Endodermal cell (in vitro differentiated cells): ENCODE measurements around the gene CHMP4B. TPM values are rescaled to one million over a fixed set of nuclear protein-coding genes. Genes with fewer than 3 reads are reported as not detected.
A peak's percentile ranks its signal among the peaks of the same experiment; 100 is the strongest.

Source experiments
- DNase-seq: peaks from one replicate; pipeline ENCODE4 v3.0.0-alpha.2; 2017
- H3K27ac ChIP-seq: 2 replicates; pipeline ENCODE4 v1.5.1; 2013; ENCODE audit warnings: mild to moderate bottlenecking, low read depth, low read length, moderate library complexity
- H3K27me3 ChIP-seq: 2 replicates; pipeline ENCODE4 v1.6.1; 2013; ENCODE audit warnings: mild to moderate bottlenecking, low read length, moderate library complexity; ENCODE audit not compliant: insufficient read depth, control insufficient read depth, poor library complexity, severe bottlenecking
- H3K36me3 ChIP-seq: 2 replicates; pipeline ENCODE4 v1.7.0; 2013; ENCODE audit warnings: mild to moderate bottlenecking, low read length, moderate library complexity; ENCODE audit not compliant: control insufficient read depth, insufficient read depth
- H3K4me1 ChIP-seq: one replicate; pipeline ENCODE4 v1.7.0; 2013; ENCODE audit warnings: low read length; ENCODE audit not compliant: control insufficient read depth, insufficient read depth
- H3K4me3 ChIP-seq: 2 replicates; pipeline ENCODE4 v1.5.1; 2013; ENCODE audit warnings: mild to moderate bottlenecking, low read length, moderate library complexity
- H3K9ac ChIP-seq: 2 replicates; pipeline ENCODE4 v1.6.1; 2013; ENCODE audit warnings: mild to moderate bottlenecking, low read length, moderate library complexity; ENCODE audit not compliant: poor library complexity, severe bottlenecking; ENCODE audit errors: extremely low read depth
- H3K9me3 ChIP-seq: 2 replicates; pipeline ENCODE4 v1.6.1; 2013; ENCODE audit warnings: mild to moderate bottlenecking, low read length, moderate library complexity; ENCODE audit not compliant: control insufficient read depth
- H3K27ac Mint-ChIP-seq: 2 replicates; pipeline ENCODE4 v1.8.0; 2020; ENCODE audit warnings: mixed read lengths
- H3K27me3 Mint-ChIP-seq: 2 replicates; pipeline ENCODE4 v1.8.0; 2021; ENCODE audit warnings: mild to moderate bottlenecking, mixed read lengths; ENCODE audit not compliant: insufficient read depth
- H3K36me3 Mint-ChIP-seq: 2 replicates; pipeline ENCODE4 v1.8.0; 2020; ENCODE audit warnings: low read depth, mixed read lengths
- H3K4me1 Mint-ChIP-seq: 2 replicates; pipeline ENCODE4 v1.8.0; 2020; ENCODE audit warnings: mixed read lengths
- H3K4me3 Mint-ChIP-seq: 2 replicates; pipeline ENCODE4 v1.8.0; 2020; ENCODE audit warnings: mild to moderate bottlenecking, moderate library complexity, mixed read lengths
- H3K9me3 Mint-ChIP-seq: 2 replicates; pipeline ENCODE4 v1.8.0; 2020; ENCODE audit warnings: mild to moderate bottlenecking, mixed read lengths
- CTCF ChIP-seq: fragments of 200-600 bp; sonication (generic); conservative IDR thresholded peaks from 2 replicates; pipeline ENCODE4 v1.5.0; 2021; ENCODE audit warnings: antibody characterized with exemption, mild to moderate bottlenecking
- WGBS, 2 experiments: methylation state at CpG; one replicate each; pipeline versions ENCODE4 v1.1.5 to v1.1.7; 2013; ENCODE audit warnings: missing lambda C conversion rate in 2 of 2, mixed read lengths in 1 of 2; ENCODE audit not compliant: insufficient coverage in 1 of 2, insufficient read length in 1 of 2; 5-methylcytosine and 5-hydroxymethylcytosine counted together
- total RNA-seq, 2 donors: library from RNA; stranded (reverse); fragmentation: NEBNext Ultra II Directional in 1 of 2; extraction: Animal tissue kit (Norgen Biotek cat#: 25700) in 1 of 2; gene quantifications; 2 replicates in 1 of 2; 3 replicates in 1 of 2; pipeline ENCODE4 v1.2.1, GENCODE V29; 2021

Gene CHMP4B
- total RNA-seq, 2 donors from 2014 or later: 81.5 to 116 TPM

GRCh38 chr20:33828326-33828844 is 17.2 kb downstream of the CHMP4B start:
- Histone ChIP-seq H3K4me3 (no peak overlapping the region), H3K9ac (no peak overlapping the region), H3K27me3 (no peaks in the 10 kb centered on the region), H3K36me3 (peaks cover 3% of the 10 kb centered on the region), H3K4me1 (peaks cover 38% of the 10 kb centered on the region), H3K27ac (no peak overlapping the region), H3K9me3 (no peaks in the 10 kb centered on the region)
- Mint-ChIP-seq H3K4me1 (peaks cover 80% of the 10 kb centered on the region), H3K27me3 (no peaks in the 10 kb centered on the region), H3K9me3 (no peaks in the 10 kb centered on the region), H3K27ac (peak overlapping the region; percentile 56), H3K4me3 (no peak overlapping the region), H3K36me3 (peaks cover 18% of the 10 kb centered on the region)
- WGBS, 2 experiments: 91 to 97% methylated on average over 4 to 7 of the region's 9 CpGs
- no peak for TF ChIP-seq CTCF
- DNase-seq: no peak

- peaks cover 22% of the 10 kb centered on the region for H3K36me3 Mint-ChIP-seq
- peaks cover 84% of the 10 kb centered on the region for H3K4me1 Mint-ChIP-seq
- no peak overlapping the region for H3K9ac ChIP-seq
- no peaks in the 10 kb centered on the region for H3K36me3 ChIP-seq
- no peaks in the 10 kb centered on the region for H3K9me3 Mint-ChIP-seq
- 86 to 93% methylated on average over 1 to 3 of the region's 3 CpGs for WGBS, 2 experiments
- DNase-seq: no peak
- no peaks in the 10 kb centered on the region for H3K27me3 Mint-ChIP-seq
- H3K9me3 ChIP-seq: no peaks in the 10 kb centered on the region
- peaks cover 35% of the 10 kb centered on the region for H3K4me1 ChIP-seq
- no peaks in the 10 kb centered on the region for H3K27me3 ChIP-seq
- H3K27ac ChIP-seq: no peak overlapping the region
- H3K4me3 Mint-ChIP-seq: no peak overlapping the region
- TF ChIP-seq CTCF: no peak
- H3K4me3 ChIP-seq: no peak overlapping the region
- H3K27ac Mint-ChIP-seq: peak overlapping the region; percentile 20
Measured at GRCh38 chr20:33828967-33829560, 17.9 kb downstream of the CHMP4B start.

- DNase-seq: no peak
- Mint-ChIP-seq H3K36me3 (peaks cover 23% of the 10 kb centered on the region), H3K4me1 (peaks cover 78% of the 10 kb centered on the region), H3K27me3 (no peaks in the 10 kb centered on the region), H3K27ac (peak overlapping the region; percentile 63), H3K4me3 (no peak overlapping the region), H3K9me3 (no peaks in the 10 kb centered on the region)
- Histone ChIP-seq H3K9ac (no peak overlapping the region), H3K9me3 (no peaks in the 10 kb centered on the region), H3K4me1 (peaks cover 32% of the 10 kb centered on the region), H3K4me3 (no peak overlapping the region), H3K27me3 (no peaks in the 10 kb centered on the region), H3K27ac (no peak overlapping the region), H3K36me3 (no peaks in the 10 kb centered on the region)
- TF ChIP-seq CTCF: no peak
- WGBS, 2 experiments: 90 to 92% methylated on average over 2 to 3 of the region's 3 CpGs
Measured at GRCh38 chr20:33829636-33830035, 18.5 kb downstream of the CHMP4B start.
